ENCODE data around the gene JUN.

DNA sequence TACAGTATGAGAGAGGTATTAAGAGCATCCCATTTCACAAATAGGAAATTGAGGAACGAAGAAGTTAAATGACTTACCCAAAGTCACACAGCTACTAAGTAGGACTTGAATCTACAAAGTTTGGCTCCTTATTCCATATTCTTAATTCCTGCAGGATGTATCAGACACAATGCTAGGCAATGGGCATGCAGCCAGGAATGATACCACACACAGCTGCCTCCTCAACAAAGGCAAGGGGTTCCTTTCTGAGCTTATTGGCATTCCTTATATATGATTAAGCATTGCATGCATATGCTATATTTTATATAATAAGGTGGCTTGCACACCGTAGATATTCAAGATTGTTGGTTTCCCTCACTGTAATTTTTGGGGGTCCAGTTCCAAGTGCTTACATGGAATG is 34.2 kb upstream of the JUN start:
- no peak for TF ChIP-seq RAD21 (IDR thresholded peaks at IDR 0.05; ENCODE audit: low read length)
- no peak for TF ChIP-seq CTCF (IDR thresholded peaks at IDR 0.05)
- no peak; the same call in 1 of the 2 replicates for TF ChIP-seq POLR2AphosphoS5 (IDR thresholded peaks at IDR 0.05; ENCODE audit: low read depth, low read length)
- TF ChIP-seq EZH2phosphoT487 (IDR thresholded peaks at IDR 0.05; ENCODE audit: borderline replicate concordance, low read depth) = no peak
- no peak for TF ChIP-seq YY1 (IDR thresholded peaks at IDR 0.05; ENCODE audit: low read depth)
- no peak for TF ChIP-seq RFX5 (IDR thresholded peaks at IDR 0.05; ENCODE audit: low read length)
- TF ChIP-seq RCOR1 (IDR thresholded peaks at IDR 0.05; ENCODE audit: low read length) = no peak
- no peak; the same call in 1 of the 2 replicates for TF ChIP-seq ZBTB33 (IDR thresholded peaks at IDR 0.05; ENCODE audit: borderline replicate concordance, low read depth)
- TF ChIP-seq SIN3A (IDR thresholded peaks at IDR 0.05; ENCODE audit: borderline replicate concordance, low read depth, low read length) = no peak
- TF ChIP-seq CHD2 (IDR thresholded peaks at IDR 0.05; ENCODE audit: low read length, partially characterized antibody) = no peak

All from SK-N-SH (cell line).